ENCODE results near the gene GDE1.

Gene GDE1

GRCh38 chr16:19474617-19475016 lies 47.3 kb downstream of the GDE1 start:
- H3K27me3 ChIP-seq (ENCODE audit: control insufficient read depth, insufficient read depth, low read length): no peaks in the 10 kb centered on the region
- no peak overlapping the region for H3K9ac ChIP-seq (ENCODE audit: low read length)
- no peaks in the 10 kb centered on the region for H3K36me3 ChIP-seq (ENCODE audit: control insufficient read depth, insufficient read depth, low read length)
- H3K4me3 ChIP-seq (ENCODE audit: low read length): no peak overlapping the region
- no peaks in the 10 kb centered on the region for H3K4me1 ChIP-seq (ENCODE audit: control insufficient read depth, insufficient read depth, low read length)
- H3K27ac ChIP-seq (ENCODE audit: low read depth, low read length): no peak overlapping the region

- H3K4me3 ChIP-seq (ENCODE audit: low read length): no peak overlapping the region
These were observed 49.4 kb downstream of the GDE1 start for GRCh38 chr16:19472482-19472881.

GRCh38 chr16:19468300-19468699 lies 53.6 kb downstream of the GDE1 start:
- Histone ChIP-seq H3K9ac (ENCODE audit: low read length) (no peak overlapping the region), H3K4me1 (ENCODE audit: control insufficient read depth, insufficient read depth, low read length) (no peaks in the 10 kb centered on the region), H3K27ac (ENCODE audit: low read depth, low read length) (no peak overlapping the region), H3K36me3 (ENCODE audit: control insufficient read depth, insufficient read depth, low read length) (peaks cover 2% of the 10 kb centered on the region), H3K4me3 (ENCODE audit: low read length) (no peak overlapping the region), H3K27me3 (ENCODE audit: control insufficient read depth, insufficient read depth, low read length) (no peaks in the 10 kb centered on the region)

More at GRCh38 chr16:19472482-19472881, 49.4 kb downstream of the GDE1 start:
- Histone ChIP-seq H3K36me3 (ENCODE audit: control insufficient read depth, insufficient read depth, low read length) (no peaks in the 10 kb centered on the region), H3K27me3 (ENCODE audit: control insufficient read depth, insufficient read depth, low read length) (no peaks in the 10 kb centered on the region), H3K9ac (ENCODE audit: low read length) (no peak overlapping the region), H3K27ac (ENCODE audit: low read depth, low read length) (no peak overlapping the region), H3K4me1 (ENCODE audit: control insufficient read depth, insufficient read depth, low read length) (no peaks in the 10 kb centered on the region)

- Histone ChIP-seq H3K27ac (ENCODE audit: low read depth, low read length) (no peak overlapping the region), H3K4me1 (ENCODE audit: control insufficient read depth, insufficient read depth, low read length) (no peaks in the 10 kb centered on the region), H3K36me3 (ENCODE audit: control insufficient read depth, insufficient read depth, low read length) (peaks cover 2% of the 10 kb centered on the region), H3K27me3 (ENCODE audit: control insufficient read depth, insufficient read depth, low read length) (no peaks in the 10 kb centered on the region), H3K4me3 (ENCODE audit: low read length) (no peak overlapping the region), H3K9ac (ENCODE audit: low read length) (no peak overlapping the region)
These were observed 58.2 kb downstream of the GDE1 start for GRCh38 chr16:19463468-19464315.

- Histone ChIP-seq H3K9ac (ENCODE audit: low read length) (no peak overlapping the region), H3K36me3 (ENCODE audit: control insufficient read depth, insufficient read depth, low read length) (no peaks in the 10 kb centered on the region), H3K4me3 (ENCODE audit: low read length) (no peak overlapping the region), H3K27ac (ENCODE audit: low read depth, low read length) (no peak overlapping the region), H3K27me3 (ENCODE audit: control insufficient read depth, insufficient read depth, low read length) (no peaks in the 10 kb centered on the region), H3K4me1 (ENCODE audit: control insufficient read depth, insufficient read depth, low read length) (no peaks in the 10 kb centered on the region)
These were observed 61.5 kb downstream of the GDE1 start for GRCh38 chr16:19460397-19460796.

GRCh38 chr16:19458722-19459379 lies 63.0 kb downstream of the GDE1 start:
- H3K9ac ChIP-seq (ENCODE audit: low read length): no peak overlapping the region
- no peaks in the 10 kb centered on the region for H3K36me3 ChIP-seq (ENCODE audit: control insufficient read depth, insufficient read depth, low read length)
- H3K4me3 ChIP-seq (ENCODE audit: low read length): no peak overlapping the region
- H3K27ac ChIP-seq (ENCODE audit: low read depth, low read length): no peak overlapping the region
- H3K4me1 ChIP-seq (ENCODE audit: control insufficient read depth, insufficient read depth, low read length): no peaks in the 10 kb centered on the region
- H3K27me3 ChIP-seq (ENCODE audit: control insufficient read depth, insufficient read depth, low read length): no peaks in the 10 kb centered on the region

Measured in rectal smooth muscle tissue (tissue), 1 donor.